Ammon's horn (tissue), 1 donor: ENCODE measurements around the gene PYM1.
"Not testable (repeated sequence)": the region's sequence is repeated elsewhere in the genome, so short reads cannot be mapped to it uniquely, and the experiment has no call there.

Experiments
- DNase-seq: peaks from one replicate; pipeline ENCODE4 v3.0.0-alpha.2; 2016; ENCODE audit warnings: low spot score

The PYM1 gene

DNA sequence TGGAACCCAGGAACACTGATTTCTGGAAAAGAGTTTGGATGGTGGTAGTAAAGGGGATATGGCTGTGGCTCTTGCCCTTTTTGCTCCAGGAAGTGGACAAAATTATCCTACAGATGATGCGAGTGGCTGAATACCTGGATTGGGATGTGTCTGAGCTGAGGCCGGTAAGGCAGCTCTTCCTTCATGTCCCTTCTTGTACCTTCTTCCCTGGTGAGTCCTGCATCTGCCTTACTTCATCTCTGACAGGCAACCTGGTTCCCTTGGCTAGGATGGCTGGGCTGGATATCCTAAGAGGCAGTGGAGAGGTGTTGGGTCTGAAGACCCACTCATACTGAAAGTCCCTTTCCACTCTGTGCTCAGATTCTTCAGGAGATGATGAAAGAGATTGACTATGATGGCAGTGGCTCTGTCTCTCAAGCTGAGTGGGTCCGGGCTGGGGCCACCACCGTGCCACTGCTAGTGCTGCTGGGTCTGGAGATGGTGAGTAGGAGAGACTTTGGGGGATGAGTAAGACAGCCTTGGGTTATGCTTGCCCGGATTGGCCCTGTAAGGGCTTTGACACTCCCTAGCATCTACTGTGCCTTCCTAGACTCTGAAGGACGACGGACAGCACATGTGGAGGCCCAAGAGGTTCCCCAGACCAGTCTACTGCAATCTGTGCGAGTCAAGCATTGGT is 11.3 kb upstream of the PYM1 start:
- no peak for DNase-seq

DNA sequence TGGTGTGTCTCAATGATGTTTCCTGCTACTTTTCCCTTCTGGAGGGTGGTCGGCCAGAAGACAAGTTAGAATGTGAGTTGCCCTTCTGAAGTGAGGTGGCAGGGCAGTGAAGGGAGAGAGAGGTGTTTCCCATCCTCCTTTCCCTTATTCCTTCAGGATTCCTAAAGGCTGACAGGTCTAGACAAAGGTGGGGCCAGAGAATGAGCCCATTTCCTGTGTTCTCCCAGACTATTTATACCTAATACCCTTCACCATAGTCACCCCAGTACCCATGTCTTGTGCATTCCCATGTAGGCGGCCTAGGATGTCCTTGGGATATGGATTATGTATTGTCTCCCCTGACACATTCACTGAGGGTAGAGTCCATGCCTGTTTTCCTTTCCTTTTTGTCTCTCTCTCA is 10.3 kb upstream of the PYM1 start:
- DNase-seq: no peak

DNA sequence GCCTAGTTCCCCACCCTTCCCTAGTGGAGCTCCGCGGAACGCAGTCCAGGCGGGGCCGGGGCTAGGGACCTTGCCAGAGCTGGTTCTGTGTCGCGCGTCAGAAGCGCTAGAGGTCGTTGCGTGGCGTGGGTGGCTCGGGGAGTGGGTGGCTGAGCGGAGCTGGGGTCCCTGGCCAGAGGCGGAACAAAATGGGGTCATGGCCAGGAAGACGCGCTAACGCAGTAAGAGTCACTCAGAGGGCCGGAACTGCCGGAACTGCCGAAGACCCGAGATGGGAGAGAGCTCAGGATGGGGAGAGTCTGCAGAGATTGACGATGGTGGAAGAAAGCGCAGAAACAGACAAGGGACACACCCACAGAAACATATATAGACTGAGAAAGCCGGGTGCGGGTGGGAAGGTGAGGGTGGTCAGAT is 8.1 kb upstream of the PYM1 start:
- DNase-seq: no peak

DNA sequence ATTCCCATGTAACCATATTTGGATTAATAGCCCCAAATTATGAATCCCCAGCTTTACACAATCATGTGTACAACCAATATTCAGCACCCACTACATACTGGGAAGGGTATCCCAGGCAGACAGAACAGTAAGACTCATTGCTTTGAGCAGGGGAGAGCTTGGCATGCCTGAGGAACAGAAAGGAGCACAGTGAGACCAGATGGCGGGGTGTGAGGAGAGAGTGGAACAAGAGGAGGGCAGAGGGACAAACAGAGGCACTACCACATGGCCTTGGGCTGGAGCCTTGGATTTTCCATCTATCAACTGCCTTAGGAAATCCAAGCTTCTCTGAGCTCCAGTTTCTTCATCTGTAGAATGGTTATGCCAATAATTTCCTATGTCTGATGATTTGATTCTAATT is 7.1 kb upstream of the PYM1 start:
- no peak for DNase-seq

DNA sequence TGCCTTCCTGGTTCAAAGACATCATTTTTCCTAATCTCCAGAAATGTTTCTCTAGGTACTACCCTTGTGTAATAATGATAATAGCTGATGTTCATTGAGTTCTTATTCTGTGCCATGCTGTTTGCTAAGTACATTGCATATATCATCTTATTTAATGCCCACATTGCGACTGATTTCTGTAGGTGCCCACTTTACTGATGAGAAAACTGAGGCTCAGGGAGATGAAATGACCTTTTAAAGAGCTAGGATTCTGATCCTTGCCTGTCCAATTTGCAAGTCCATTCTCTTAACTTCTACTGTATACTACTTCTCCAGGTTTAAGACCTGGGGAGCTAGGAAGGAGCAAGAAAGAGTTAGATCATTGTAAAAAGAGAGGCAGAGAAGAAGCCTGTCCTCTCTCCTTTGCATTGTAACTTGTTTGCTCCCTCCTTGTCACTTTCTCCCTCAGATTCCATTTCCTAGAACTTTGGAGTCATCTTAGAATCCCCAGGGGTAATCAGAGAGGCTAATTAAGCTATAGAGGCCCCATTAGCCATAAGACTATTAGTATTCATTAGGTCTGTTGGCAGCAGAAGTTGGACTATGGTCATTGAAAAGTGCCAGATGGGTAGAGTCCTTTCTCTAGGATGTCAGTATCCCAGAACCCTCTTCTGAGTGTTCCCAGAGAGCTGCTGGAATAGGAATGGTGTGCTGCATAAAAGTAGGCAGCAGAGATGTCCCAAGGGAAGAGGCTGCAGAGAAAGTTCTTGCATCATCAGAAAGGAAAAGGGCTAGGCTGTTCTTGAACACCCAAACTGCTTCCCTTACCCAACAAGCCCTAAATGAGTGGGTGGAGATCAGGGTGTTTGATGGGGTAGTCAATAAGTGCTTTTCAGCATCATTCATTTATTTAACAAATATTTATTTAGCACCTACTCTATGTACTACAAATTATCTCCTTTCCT is 6.4 kb upstream of the PYM1 start:
- no peak for DNase-seq

DNA sequence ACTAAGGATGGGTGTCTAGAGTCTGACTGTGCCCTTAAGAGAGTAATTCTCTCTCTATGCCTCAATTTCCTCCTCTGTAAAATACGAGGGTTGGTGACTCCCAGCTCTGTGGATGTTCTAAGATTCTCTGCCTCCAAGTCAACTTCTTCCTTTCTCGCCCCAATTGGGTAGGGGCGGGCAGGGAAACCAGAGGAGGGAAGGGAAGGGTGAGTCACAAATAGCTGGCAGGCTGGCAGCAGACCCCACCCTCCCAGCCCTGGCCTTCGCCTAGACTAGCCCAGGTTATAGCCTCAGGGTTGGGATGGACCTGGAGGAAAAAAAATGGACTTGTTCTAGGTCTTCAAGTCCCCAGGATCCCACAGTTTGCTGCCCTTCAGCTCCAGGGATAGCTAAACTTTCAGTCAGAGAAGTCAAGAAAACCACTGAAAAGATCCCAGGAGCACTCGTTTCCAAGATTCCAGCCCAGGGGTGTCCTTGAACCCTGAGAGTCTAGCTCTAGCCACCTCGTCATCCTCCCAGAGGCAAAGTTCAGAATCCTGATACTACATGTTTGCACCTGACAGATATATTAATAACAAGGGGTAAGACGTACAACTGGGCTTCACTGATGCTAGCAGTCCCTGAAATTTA is 5.6 kb upstream of the PYM1 start:
- DNase-seq: no peak

DNA sequence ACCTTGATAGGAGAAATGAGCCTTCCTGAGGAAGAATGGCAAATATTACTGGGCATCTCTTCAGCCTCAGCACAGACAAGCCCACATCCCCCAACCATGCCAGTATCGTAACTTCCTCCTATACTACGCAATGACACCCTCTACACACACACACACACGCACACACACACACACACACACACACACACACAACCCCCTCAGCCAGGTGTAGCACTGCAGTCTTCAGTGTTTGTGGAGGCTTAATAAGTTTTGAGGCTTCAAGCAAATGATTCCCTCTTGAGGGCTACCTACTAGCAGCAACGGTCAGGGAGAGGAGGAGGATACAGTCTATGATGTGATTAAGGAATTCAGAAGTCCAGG is 4.8 kb upstream of the PYM1 start:
- DNase-seq: no peak

DNA sequence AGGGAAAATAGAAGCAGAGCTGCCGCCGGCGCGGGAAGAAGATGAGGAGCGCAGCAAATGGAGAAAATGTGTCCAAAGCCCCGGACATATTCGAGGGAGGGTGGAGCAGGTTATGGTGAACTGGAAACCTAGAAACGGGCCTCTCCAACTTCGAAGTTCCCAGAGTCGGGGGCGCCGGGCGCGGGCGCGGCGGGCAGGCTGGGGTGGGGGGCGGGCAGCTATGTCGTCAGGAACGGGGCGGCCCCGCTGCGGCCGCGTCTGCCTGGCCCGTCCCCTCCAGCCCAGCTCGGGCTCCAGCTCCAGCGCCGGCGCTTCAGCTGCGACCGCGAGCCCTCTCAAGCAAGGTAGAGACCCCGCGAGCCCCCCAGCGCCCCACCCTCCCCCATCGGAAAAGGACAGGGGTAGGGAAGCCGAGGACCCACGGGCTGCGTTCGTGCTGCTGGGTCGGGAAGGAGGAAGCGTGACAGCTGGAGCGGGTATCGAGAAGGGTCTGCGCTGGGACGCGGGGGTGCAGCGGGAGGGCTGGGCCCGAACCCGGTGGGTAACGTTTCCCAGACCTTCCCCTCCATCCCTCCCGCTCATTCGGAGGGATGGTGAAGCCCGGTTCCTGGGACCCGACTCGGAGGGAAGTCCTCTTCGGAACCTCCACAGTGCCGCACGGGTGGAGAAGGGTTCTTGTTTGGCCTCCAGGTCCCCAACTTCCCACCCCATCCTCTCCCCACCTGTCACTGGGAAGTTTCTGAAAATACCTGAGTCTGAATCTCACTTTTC is 4.3 kb upstream of the PYM1 start:
- peak; percentile 65 for DNase-seq

DNA sequence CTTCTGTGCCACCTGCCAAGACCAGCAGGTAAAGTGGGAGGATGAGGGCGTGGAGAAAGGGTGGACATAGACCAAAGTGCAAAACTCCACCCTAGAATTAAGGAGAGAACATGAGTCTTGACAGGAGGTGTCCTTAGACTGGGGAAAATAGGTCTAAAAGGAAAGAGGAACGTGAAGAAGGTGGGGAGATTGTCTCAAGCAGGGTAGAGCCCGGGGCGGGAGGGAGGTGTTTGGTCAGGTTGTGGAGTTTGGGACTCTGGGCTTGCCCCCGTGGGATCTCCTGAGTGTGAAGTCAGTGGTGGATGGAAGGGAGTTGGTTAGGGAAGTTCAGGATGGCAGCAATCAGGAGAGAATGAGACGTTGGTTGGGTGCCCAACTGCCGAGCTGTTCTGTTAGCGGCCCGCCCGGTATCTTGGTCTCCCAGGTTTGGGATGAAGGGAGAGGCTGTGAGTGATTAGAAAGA is 3.7 kb upstream of the PYM1 start:
- DNase-seq: peak; percentile 10

DNA sequence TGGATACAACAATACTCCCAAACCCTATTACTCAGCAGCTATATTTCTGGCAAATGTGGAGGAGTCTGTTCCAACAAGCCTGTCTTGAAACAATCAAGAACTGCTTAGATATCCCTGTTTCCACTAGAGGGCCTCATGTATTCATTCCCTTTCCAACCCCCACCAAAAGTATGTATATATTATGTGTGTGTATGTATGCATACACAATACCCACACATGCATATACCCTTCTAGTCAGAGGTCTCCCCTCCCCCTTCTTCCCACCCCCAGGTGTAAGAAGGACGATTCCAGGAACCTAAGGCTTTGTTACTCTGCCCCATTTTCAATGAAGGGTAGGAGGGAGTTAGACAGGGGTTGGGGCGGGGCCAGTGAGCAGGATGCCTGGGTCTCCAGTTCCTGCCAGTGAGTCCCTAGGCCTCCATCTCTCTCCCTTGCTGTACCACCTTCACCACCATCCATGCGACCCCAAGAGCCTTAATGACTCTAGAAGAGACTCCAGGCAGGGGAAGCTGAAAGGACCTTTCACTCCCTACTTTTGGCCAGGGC is 3.1 kb upstream of the PYM1 start, which contains the start of gene DGKA:
Gene DGKA (plus strand): TSS at position 392 of the 546 bp plus-strand sequence. CDS start 5,342 bp downstream, outside the sequence.
- peak; percentile 58 for DNase-seq

DNA sequence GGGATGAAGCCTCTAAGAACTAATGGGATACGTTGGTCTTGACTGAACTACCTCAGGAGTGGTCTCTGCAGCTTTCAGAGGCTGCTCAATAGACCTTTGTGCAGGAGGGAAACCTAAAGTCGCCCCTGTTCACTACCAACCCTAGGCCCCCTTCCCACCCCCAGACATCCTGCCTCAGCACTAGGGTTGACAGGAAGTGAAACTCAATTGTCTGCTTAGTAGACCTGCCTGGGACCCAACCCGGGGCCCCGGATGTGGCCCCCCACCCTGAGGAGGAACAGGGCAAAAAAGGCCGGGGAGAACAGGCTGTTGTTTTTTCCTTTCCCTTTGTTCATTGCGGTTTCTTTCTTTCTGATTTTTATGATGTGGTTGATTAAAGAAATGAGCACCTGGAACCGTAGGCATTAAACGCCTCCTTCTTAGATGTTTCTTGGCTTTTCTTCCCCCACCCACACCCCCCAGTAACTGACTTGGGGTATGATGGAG is 1.7 kb upstream of the PYM1 start:
- peak; percentile 14 for DNase-seq

DNA sequence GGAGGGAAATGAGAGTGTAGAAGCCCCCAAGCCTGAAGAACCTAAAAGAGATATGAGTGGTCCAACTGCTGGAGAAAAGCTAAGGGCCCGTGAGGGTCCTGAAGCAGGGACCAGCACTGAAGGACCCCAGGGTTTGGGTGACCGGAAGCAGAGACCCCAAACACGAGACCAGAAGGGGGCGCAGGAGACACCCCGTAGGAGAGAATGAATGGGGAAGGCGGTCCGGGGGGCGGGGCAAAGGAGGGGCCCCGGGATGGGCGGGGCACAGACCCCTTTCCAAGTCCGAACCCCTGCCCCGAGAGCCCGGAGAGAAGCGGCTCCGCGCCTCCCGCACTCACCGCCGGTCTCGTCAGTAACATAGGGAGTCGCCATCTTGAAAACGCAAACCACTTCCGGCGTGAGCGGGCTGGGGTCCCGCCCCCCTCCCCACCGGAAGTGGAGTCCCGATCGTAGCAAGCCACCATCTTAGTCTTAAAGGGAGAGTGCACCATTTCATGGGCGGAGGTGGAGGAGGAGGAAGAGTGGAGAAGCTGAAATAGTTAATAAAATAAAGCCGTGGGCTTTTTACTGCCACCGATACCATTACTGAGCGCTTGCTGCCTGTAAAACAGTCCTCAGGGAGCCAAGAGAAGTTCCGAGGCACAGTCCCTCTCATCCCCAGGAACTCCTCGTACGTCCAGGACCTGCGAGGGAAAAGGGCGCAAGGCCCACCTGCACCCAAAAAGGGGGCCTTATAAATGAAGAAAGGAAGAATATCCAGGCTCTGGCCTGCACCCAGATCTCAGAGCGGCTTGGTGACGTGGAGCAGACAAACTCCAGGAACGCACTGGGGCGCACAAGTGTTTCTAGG is 731 bp downstream of the PYM1 start:
- DNase-seq: peak; percentile 93

DNA sequence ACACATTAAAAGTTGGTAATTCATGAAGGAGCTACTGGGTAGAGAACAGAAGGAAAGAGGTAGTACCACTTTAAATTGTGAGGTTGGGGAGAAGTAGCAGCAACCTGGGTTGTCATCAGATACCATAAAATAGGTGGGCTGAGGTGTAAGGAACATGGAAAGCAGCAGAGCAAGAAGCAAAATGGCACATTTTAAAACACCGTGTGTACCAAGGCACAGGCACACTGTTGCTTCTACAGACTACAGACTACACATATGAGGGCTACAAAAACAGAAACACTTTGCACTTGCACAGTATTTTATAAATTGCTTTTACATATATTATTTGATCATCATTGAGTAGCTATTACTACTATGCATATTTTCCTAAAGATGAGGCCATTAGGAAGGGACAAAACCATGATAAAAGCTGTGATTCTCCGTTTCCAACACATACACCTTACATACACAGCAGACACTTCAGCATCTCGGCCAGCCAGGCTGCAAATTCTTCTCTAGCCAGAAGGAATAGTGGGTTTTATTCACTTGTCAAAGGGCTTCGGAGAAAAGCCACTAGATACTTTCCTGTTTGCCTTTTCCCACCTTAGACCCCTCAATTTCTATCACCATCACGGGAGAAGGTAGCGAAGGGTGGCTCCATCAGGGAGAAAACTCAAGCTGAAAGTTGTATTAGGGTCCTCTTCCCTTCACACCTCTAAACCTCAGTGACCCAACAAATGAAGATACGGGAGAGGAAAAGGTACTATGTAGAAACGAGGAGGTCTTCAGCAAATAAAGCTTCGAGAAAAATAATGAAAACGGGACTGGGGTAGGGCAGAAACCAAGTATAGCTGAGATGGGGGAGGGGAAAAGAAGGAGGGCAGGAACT is 1.6 kb downstream of the PYM1 start:
- peak; percentile 12 for DNase-seq

DNA sequence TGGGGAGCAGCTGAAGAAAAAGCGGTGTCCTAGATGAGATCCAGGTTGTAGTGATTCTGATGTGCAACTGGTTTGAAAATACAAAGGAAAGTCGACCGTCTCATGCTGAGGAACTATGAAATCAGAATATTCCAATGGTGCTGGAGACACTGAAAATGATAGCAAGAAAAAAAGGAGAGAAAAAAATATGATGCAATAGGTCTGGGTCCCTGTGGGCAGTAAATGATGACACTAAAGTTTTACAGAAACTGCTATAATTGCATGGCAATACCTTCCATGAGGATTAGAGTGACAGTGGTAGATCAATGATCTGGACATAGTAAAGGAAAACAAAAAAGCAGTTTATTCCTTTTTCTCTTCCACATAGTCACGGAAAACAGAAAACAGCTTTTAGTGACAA is 2.3 kb downstream of the PYM1 start:
- no peak for DNase-seq

DNA sequence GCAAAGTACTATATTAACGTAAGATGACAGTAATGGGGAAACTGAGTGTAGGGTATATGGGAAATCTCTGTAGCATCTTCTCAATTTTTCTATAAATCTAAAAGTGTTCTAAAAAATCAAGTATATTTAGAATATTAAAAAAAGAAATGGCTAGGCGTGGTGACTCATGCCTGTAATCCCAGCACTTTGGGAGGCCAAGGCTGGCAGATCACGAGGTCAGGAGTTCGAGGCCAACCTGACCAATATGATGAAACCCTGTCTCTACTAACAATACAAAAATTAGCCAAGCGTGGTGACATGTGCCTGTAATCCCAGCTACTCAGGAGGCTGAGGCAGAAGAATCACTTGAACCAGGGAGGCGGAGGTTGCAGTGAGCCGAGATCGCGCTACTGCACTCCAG is 4.0 kb downstream of the PYM1 start:
- not testable (repeated sequence) for DNase-seq

DNA sequence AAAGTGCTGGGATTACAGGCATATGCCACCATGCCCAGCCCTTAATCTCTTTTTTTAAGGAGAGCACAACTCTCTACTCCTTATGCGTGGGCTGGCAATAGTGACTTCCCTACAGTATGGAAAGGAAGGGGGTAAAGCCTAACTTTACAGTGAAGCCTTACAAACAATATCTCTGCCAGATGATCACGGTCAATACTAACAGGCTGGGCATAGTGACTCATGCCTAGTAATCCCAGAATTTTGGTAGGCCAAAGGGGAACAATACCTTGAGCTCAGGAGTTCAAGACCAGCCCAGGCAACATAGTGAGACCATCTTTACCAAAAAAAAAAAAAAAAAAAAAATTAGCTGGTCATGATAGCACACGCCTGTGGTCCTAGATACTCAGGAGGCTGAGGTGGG is 5.6 kb downstream of the PYM1 start:
- DNase-seq: no peak

DNA sequence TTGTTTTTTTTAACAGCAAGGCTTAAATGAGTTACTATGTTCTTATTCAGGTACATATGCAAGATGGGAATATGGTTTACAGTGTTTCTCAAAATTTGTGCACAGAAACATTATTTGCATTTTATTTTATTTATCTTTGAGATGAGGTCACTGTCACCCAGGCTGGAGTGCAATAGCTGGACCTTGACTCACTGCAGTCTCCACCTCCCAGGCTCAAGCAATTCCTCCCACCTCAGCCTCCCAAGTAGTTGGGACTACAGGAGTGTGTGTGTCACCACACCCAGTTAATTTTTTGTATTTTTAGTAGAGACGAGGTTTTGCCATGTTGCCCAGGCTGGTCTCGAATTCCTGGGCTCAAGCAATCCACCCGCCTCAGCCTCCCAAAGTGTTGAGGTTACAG is 8.7 kb downstream of the PYM1 start:
- DNase-seq: not testable (repeated sequence)

DNA sequence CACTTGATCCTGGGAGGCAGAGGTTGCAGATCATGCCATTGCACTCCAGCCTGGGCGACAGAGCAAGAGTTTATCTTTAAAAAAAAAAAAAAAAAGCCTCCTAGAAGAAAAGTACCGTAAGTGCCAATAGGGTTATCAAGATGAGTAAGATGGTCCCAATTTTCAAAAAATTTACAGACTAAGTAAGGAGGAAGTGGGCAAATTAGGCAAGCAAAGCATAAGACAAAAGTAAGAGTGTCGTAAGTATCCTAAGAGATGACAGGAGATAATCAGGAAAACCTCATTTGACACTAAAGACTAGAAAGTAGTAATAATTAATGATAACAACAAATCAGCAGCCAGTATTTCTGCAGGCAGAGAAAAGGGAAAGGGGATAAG is 12.2 kb downstream of the PYM1 start:
- no peak for DNase-seq

DNA sequence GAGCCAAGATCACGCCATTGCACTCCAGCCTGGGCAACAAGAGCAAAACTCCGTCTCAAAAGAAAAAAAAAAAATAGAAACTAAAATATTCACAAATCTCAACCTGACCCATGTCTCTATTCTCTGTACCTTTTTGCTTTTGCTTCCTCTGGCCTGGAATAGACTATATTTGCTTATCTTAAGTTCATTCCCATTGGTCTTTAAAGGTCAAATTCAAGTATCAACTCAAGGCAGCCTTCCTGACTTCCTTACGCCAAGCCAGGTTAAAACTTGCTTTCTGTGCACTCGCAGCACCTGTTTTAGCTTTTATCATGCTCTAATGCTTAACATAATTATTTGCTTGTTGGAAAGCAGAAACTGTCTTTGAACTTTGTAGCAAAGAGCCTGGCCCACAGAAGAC is 14.8 kb downstream of the PYM1 start:
- no peak for DNase-seq

DNA sequence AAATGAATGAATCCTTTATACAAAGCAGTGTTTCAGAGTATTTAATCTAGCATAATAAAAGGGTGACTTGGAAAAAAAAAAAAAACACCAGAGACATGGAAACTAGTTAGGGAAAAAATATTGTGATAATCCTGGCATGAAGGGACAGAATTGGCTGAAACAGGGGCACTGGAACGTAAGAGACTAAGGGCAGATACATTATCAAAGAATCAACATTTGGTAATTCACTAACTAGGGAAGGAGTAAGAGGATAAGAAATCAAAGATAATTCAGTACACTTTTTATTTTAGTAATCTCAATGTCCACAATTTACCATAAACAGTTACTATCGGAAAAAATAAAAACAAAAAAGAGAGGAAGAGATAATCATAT is 18.2 kb downstream of the PYM1 start:
- no peak for DNase-seq
